ENCODE measurements around the gene PHB1. TPM values are rescaled to one million over a fixed set of nuclear protein-coding genes. Genes with fewer than 3 reads are reported as not detected.

The PHB1 gene
- total and polyA plus RNA-seq, 2 of the 8 experiments (the other 6 are each of a cell fraction or from before 2014, with no cell fraction given), result 386 to 597 TPM

DNA sequence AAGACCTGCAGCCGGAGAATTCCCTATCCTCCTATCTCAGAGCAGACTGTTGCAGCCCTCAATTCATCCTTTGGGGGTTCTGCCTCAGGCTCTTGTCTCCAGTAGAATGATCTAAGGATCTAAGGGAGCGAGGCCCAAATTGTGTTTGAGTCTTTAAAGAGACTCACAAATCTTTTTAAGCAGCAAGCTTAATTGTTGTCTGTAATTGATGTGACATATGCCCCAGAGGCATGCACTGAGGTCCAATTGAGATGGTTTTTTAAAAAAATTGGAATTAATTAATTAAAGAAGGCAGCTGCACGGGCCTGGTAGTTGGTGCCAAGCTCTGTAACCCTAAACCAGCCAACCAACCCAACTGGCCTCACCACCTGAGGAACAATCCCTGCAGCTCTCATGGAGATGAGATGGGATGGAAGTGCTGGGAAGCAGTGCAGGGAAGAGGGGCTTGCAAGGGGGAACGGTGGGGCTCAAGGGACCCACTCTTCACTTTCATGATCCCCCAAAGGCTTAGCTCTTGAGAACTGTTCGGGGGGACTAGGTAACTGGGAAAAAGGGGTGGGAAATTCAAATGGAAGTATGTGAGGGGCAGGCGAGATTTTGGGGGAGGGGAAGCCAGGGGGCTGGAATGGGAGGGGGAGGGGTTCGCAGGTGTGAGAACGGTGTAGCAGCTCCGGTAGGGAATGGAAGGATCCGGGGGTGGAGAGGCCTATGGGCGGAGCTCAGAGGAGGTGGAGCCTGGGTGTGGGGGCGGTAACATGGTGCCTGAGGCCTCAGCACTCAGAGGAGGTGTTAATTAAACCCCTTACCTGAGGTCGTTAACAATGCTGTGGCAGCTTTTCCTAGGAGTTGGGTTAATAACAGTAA is 43.5 kb downstream of the PHB1 start (continued):
- no peak for TF ChIP-seq SIN3A (conservative IDR thresholded peaks at IDR 0.05 in 1 of 2, IDR thresholded peaks at IDR 0.05 in 1 of 2; ENCODE audit: low read depth in 1 of 2, low read length in 2 of 2)
- peak; percentile 53; the same call in 1 of the 2 replicates for TF ChIP-seq CHD2 (IDR thresholded peaks at IDR 0.05; ENCODE audit: low read length)
- TF ChIP-seq TCF12 (IDR thresholded peaks at IDR 0.05; ENCODE audit: low read depth, low read length), result peak; percentile 83; the same call in 1 of the 2 replicates
- TF ChIP-seq RAD21 (IDR thresholded peaks at IDR 0.05 in 1 of 2, conservative IDR thresholded peaks at IDR 0.05 in 1 of 2; ENCODE audit: low read depth in 2 of 2, low read length in 2 of 2), result 0 out of 4 replicates have a peak, but pooled peaks of 1 of the 2 experiments have one; percentile 6
- peak; percentile 100 for TF ChIP-seq ASH2L (IDR thresholded peaks at IDR 0.05; ENCODE audit: low read length)
- TF ChIP-seq, protein P1, sequence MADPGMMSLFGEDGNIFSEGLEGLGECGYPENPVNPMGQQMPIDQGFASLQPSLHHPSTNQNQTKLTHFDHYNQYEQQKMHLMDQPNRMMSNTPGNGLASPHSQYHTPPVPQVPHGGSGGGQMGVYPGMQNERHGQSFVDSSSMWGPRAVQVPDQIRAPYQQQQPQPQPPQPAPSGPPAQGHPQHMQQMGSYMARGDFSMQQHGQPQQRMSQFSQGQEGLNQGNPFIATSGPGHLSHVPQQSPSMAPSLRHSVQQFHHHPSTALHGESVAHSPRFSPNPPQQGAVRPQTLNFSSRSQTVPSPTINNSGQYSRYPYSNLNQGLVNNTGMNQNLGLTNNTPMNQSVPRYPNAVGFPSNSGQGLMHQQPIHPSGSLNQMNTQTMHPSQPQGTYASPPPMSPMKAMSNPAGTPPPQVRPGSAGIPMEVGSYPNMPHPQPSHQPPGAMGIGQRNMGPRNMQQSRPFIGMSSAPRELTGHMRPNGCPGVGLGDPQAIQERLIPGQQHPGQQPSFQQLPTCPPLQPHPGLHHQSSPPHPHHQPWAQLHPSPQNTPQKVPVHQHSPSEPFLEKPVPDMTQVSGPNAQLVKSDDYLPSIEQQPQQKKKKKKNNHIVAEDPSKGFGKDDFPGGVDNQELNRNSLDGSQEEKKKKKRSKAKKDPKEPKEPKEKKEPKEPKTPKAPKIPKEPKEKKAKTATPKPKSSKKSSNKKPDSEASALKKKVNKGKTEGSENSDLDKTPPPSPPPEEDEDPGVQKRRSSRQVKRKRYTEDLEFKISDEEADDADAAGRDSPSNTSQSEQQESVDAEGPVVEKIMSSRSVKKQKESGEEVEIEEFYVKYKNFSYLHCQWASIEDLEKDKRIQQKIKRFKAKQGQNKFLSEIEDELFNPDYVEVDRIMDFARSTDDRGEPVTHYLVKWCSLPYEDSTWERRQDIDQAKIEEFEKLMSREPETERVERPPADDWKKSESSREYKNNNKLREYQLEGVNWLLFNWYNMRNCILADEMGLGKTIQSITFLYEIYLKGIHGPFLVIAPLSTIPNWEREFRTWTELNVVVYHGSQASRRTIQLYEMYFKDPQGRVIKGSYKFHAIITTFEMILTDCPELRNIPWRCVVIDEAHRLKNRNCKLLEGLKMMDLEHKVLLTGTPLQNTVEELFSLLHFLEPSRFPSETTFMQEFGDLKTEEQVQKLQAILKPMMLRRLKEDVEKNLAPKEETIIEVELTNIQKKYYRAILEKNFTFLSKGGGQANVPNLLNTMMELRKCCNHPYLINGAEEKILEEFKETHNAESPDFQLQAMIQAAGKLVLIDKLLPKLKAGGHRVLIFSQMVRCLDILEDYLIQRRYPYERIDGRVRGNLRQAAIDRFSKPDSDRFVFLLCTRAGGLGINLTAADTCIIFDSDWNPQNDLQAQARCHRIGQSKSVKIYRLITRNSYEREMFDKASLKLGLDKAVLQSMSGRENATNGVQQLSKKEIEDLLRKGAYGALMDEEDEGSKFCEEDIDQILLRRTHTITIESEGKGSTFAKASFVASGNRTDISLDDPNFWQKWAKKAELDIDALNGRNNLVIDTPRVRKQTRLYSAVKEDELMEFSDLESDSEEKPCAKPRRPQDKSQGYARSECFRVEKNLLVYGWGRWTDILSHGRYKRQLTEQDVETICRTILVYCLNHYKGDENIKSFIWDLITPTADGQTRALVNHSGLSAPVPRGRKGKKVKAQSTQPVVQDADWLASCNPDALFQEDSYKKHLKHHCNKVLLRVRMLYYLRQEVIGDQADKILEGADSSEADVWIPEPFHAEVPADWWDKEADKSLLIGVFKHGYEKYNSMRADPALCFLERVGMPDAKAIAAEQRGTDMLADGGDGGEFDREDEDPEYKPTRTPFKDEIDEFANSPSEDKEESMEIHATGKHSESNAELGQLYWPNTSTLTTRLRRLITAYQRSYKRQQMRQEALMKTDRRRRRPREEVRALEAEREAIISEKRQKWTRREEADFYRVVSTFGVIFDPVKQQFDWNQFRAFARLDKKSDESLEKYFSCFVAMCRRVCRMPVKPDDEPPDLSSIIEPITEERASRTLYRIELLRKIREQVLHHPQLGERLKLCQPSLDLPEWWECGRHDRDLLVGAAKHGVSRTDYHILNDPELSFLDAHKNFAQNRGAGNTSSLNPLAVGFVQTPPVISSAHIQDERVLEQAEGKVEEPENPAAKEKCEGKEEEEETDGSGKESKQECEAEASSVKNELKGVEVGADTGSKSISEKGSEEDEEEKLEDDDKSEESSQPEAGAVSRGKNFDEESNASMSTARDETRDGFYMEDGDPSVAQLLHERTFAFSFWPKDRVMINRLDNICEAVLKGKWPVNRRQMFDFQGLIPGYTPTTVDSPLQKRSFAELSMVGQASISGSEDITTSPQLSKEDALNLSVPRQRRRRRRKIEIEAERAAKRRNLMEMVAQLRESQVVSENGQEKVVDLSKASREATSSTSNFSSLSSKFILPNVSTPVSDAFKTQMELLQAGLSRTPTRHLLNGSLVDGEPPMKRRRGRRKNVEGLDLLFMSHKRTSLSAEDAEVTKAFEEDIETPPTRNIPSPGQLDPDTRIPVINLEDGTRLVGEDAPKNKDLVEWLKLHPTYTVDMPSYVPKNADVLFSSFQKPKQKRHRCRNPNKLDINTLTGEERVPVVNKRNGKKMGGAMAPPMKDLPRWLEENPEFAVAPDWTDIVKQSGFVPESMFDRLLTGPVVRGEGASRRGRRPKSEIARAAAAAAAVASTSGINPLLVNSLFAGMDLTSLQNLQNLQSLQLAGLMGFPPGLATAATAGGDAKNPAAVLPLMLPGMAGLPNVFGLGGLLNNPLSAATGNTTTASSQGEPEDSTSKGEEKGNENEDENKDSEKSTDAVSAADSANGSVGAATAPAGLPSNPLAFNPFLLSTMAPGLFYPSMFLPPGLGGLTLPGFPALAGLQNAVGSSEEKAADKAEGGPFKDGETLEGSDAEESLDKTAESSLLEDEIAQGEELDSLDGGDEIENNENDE (IDR thresholded peaks at IDR 0.05; ENCODE audit: insufficient replicate concordance, low read length), result no peak
